ENCODE data around the gene OXCT1. TPM values are rescaled to one million over a fixed set of nuclear protein-coding genes. Genes with fewer than 3 reads are reported as not detected.

The OXCT1 gene
- total RNA-seq, 1 experiment from 2014 or later = 42.7 TPM

DNA sequence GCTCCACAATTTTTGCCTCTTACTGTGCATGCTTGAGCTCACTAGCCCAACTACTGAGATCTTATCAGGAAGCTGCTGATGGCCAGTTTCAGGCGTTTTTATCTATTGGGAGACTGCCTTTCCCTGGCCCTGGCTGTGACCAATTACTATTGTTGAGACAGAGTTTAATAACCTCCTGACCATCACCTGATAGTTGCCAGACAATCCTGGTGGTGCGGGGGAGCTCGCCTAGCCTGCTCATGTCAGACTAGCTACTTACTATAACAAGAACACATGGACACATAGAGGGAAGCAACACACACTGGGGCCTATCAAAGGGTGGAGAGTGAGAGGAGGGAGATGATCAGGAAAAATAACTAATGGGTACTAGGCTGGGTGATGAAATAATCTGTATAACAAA, 13.0 kb upstream of the OXCT1 start:
- H3K36me3 ChIP-seq = no peaks in the 10 kb centered on the region
- no peak for DNase-seq (ENCODE audit: low read depth in 1 of 2, low spot score in 2 of 2)
- H3K4me3 ChIP-seq = no peak overlapping the region
- H3K4me1 ChIP-seq (replicated peaks) = no peaks in the 10 kb centered on the region
- no peak overlapping the region for H3K27ac ChIP-seq
- no peaks in the 10 kb centered on the region; the same call in 1 of the 2 replicates for H3K27me3 ChIP-seq (replicated peaks)
- no peaks in the 10 kb centered on the region for H3K9me3 ChIP-seq (replicated peaks)

DNA sequence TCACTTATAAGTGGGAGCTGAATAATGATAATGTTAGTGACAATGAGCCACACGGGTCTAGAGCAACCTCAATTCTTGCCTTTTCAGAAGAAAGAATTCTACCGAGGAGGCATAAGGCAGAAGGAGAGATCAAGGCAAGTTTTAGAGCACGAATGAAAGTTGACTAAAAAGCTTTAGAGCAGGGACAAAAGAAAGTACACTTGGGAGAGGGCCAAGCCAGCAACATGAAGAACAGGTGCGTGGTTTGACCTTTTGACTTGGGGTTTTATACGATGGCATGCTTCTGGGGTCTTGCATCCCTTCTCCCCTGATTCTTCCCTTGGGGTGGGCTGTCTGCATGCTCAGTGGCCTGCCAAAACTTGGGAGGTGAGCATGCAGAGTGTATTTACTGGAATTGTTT, 12.5 kb upstream of the OXCT1 start:
- Histone ChIP-seq H3K27ac (no peak overlapping the region), H3K4me1 (replicated peaks) (no peaks in the 10 kb centered on the region), H3K36me3 (no peaks in the 10 kb centered on the region), H3K4me3 (no peak overlapping the region), H3K27me3 (replicated peaks) (no peaks in the 10 kb centered on the region; the same call in 1 of the 2 replicates), H3K9me3 (replicated peaks) (no peaks in the 10 kb centered on the region)
- DNase-seq (ENCODE audit: low read depth in 1 of 2, low spot score in 2 of 2) = no peak

DNA sequence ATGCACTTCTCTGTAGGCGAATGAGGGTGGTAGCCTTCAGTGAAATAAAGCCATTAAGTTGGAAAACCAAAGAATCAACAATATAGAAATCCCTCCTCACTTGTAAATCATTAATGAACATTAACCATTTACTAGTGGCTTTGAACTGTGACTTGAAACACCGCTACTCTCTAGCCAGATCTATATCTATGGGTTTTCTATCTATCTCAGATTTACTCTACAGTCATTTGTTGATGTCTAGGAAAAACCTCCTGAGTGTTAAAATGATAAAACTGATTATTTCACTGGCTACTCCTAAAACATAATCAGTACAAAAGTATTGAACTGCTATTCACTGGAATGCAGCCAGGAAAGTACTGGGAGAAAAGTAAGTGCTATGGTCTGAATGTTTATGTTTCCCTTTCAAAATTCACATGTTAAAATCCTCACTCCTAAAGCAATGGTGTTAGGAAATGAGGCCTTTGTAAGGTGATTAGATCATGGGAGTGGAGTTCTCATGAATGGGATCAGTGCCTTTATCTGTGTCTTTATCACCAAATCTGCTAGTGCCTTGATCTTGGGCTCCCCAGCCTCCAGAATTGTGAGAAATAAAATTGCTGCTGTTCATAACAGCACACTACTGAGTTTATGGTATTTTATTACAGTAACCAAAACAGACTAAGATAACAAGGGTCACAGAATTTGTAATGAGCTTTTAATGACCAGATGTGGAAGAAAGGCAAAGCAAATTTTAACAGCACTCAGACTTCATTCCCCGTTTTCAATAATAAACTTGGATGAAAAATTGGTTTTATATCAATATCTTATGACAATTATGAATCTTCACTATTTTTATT, 8.6 kb upstream of the OXCT1 start:
- no peak overlapping the region for H3K4me3 ChIP-seq
- H3K4me1 ChIP-seq (replicated peaks) = no peaks in the 10 kb centered on the region
- no peaks in the 10 kb centered on the region for H3K36me3 ChIP-seq
- no peak for DNase-seq (ENCODE audit: low read depth in 1 of 2, low spot score in 2 of 2)
- no peak overlapping the region for H3K27ac ChIP-seq
- peaks cover 13% of the 10 kb centered on the region for H3K27me3 ChIP-seq (replicated peaks)
- H3K9me3 ChIP-seq (replicated peaks) = no peaks in the 10 kb centered on the region

DNA sequence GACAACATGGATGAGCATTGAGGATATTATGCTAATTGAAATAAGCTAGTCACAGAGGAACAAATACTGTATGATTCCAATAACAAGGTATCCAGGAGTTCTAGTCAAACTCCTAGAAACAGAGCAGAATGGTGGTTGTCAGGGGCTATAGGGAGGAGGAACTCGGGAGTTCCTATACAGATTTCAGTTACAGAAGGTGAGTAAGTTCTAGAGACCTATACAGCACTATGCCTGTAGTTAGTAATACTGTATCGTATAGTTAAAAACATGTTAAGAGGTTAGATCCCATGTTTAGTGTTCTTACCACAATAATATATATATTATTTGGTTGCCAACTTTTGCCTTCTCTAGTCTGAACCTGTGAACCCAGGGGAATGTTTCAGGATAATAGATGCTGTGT, 7.9 kb upstream of the OXCT1 start:
- Histone ChIP-seq H3K36me3 (no peaks in the 10 kb centered on the region), H3K9me3 (replicated peaks) (no peaks in the 10 kb centered on the region), H3K4me3 (no peak overlapping the region), H3K27me3 (replicated peaks) (peaks cover 13% of the 10 kb centered on the region), H3K27ac (no peak overlapping the region), H3K4me1 (replicated peaks) (no peaks in the 10 kb centered on the region)
- DNase-seq (ENCODE audit: low read depth in 1 of 2, low spot score in 2 of 2) = no peak

DNA sequence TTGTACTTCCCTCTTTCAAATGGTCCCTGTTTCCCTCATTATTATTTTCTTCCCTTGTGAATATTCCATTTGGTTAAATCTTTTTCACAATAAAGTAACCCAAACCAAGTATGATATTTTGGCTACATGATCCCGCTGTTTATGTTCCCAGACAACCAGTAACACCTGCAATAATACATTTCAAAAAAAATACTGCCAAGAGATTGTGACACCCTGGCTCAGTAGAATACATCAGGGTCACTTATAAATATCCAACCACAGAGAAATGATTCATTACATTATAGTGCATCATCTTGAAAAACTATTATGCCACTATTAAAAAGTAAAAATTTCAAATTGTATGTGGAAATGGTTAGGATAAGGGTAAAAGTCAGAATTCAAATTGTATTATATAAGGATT, 7.2 kb upstream of the OXCT1 start:
- Histone ChIP-seq H3K9me3 (replicated peaks) (no peaks in the 10 kb centered on the region), H3K27me3 (replicated peaks) (peaks cover 13% of the 10 kb centered on the region), H3K4me1 (replicated peaks) (no peaks in the 10 kb centered on the region), H3K27ac (no peak overlapping the region), H3K36me3 (no peaks in the 10 kb centered on the region), H3K4me3 (no peak overlapping the region)
- DNase-seq (ENCODE audit: low read depth in 1 of 2, low spot score in 2 of 2) = no peak

DNA sequence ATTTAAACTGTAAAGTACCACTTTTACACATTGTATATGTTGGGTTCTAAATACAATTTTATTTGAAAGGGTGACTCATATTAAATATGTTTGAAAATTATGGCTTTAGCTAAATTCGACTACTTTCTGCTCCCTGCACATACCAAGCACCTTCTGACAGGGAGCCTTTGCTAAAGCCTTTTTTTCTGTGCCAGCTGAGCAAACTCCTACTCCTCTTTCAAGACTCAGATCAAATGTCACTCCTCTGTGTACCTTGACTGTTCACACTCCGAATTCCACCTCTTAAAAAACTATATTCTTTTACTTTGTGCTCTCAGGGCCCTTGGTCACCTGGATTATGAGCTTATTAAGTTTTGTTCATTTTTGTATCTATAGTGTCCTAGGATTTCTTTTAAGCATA, 6.5 kb upstream of the OXCT1 start:
- no peaks in the 10 kb centered on the region for H3K36me3 ChIP-seq
- no peaks in the 10 kb centered on the region for H3K4me1 ChIP-seq (replicated peaks)
- no peak for DNase-seq (ENCODE audit: low read depth in 1 of 2, low spot score in 2 of 2)
- no peaks in the 10 kb centered on the region for H3K9me3 ChIP-seq (replicated peaks)
- H3K27ac ChIP-seq = no peak overlapping the region
- peaks cover 13% of the 10 kb centered on the region for H3K27me3 ChIP-seq (replicated peaks)
- H3K4me3 ChIP-seq = no peak overlapping the region

DNA sequence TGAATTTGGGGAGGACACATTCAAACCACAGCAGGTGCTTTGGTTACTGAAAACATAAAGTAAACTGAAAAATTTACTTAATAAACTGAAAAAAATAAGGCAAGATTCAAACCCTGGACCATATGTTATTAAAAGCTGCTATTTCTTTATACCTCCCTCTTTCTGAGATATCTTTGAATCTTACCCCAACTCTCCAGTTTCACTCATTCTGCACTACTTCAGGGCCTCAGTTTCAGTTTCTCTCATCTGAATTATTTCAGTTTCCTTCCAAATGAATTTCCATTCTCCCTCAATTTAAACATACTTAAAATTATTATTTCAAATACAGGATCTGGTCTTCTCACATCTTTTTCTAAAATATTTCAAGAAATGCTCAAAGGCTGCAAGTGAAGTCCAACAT, 4.9 kb upstream of the OXCT1 start:
- no peak overlapping the region for H3K4me3 ChIP-seq
- no peak overlapping the region for H3K27ac ChIP-seq
- H3K27me3 ChIP-seq (replicated peaks) = peaks cover 13% of the 10 kb centered on the region

DNA sequence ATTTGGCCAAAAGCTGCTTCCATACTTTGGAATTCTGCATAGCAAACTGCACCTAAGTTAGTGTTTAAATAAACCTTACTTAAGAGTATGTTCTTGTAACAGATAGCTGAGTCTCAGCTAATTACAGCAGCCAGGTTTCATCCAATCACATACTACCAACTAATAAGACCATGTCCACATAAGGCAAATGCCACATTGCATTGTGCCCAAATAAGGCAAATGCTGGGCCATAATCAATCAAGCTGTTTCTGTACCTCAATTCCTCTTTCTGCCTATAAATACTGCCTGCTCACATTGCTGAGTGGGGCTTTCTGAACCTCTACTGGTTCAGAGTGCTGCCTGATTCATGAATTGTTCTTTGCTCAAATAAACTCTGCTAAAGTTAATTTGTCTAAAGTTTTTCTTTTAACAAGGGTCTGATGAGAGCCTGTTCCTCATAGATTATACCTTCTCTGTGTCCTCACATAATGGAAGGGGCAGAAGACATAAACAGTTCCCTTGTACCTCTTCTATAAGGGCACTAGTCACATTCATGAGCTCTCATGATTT, 4.4 kb upstream of the OXCT1 start:
- DNase-seq (ENCODE audit: low read depth in 1 of 2, low spot score in 2 of 2) = no peak
- Histone ChIP-seq H3K9me3 (replicated peaks) (no peaks in the 10 kb centered on the region), H3K36me3 (no peaks in the 10 kb centered on the region), H3K27me3 (replicated peaks) (peaks cover 13% of the 10 kb centered on the region), H3K27ac (no peak overlapping the region), H3K4me1 (replicated peaks) (peaks cover 7% of the 10 kb centered on the region), H3K4me3 (no peak overlapping the region)

More for the DNA sequence above, 4.9 kb upstream of the OXCT1 start:
- Histone ChIP-seq H3K36me3 (no peaks in the 10 kb centered on the region), H3K9me3 (replicated peaks) (no peaks in the 10 kb centered on the region), H3K4me1 (replicated peaks) (peaks cover 7% of the 10 kb centered on the region)
- DNase-seq (ENCODE audit: low read depth in 1 of 2, low spot score in 2 of 2) = no peak

DNA sequence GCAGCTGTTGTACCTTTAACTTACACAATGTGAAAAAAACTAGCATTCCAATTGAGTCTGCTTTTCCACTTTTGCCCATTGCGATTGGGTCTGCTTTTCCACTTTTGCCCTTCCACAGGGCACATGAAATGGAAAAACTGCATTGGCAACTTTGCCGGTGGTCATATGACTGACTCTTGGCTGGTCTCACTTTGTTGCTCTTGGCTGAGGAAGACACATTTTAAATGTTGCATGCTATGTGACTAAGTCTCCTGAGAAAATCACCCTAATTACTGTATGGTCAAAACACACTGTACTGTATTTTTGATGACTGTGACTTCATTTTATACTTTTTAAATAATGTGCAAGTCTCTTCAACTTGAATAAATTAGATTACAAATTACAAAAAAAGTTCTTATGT, 1.6 kb upstream of the OXCT1 start:
- Histone ChIP-seq H3K4me3 (no peak overlapping the region), H3K9me3 (replicated peaks) (no peaks in the 10 kb centered on the region), H3K4me1 (replicated peaks) (peaks cover 14% of the 10 kb centered on the region), H3K36me3 (no peaks in the 10 kb centered on the region), H3K27me3 (replicated peaks) (peaks cover 7% of the 10 kb centered on the region; the same call in 1 of the 2 replicates), H3K27ac (no peak overlapping the region)
- DNase-seq (ENCODE audit: low read depth in 1 of 2, low spot score in 2 of 2) = peak in 1 of 2 experiments; percentile 2

DNA sequence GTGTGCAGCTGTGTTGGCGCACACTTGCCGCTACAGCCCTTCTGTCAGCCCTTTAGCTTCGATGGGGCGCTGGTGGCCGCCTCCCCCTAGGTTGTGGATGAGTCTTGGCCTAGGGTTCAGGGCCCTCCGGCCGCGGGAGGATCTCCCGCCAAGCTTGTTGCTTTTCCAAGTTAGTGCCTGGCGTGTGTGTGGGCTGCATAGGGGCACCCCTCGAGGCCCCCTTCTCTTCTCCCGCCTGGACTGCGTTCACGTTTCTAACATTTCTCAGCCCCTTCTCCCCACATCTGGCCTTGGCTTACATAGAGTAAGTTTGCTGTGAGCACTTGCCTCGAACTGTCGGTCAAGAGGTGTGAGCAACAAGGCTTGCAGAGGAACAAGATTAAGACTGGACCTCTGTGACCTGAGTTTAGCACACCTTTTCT, 413 bp upstream of the OXCT1 start:
- peaks cover 14% of the 10 kb centered on the region for H3K4me1 ChIP-seq (replicated peaks)
- no peaks in the 10 kb centered on the region for H3K9me3 ChIP-seq (replicated peaks)
- no peak for DNase-seq (ENCODE audit: low read depth in 1 of 2, low spot score in 2 of 2)
- no peaks in the 10 kb centered on the region for H3K27me3 ChIP-seq (replicated peaks)
- H3K4me3 ChIP-seq = peak overlapping the region; percentile 61
- peak overlapping the region; percentile 35 for H3K27ac ChIP-seq
- H3K36me3 ChIP-seq = no peaks in the 10 kb centered on the region

DNA sequence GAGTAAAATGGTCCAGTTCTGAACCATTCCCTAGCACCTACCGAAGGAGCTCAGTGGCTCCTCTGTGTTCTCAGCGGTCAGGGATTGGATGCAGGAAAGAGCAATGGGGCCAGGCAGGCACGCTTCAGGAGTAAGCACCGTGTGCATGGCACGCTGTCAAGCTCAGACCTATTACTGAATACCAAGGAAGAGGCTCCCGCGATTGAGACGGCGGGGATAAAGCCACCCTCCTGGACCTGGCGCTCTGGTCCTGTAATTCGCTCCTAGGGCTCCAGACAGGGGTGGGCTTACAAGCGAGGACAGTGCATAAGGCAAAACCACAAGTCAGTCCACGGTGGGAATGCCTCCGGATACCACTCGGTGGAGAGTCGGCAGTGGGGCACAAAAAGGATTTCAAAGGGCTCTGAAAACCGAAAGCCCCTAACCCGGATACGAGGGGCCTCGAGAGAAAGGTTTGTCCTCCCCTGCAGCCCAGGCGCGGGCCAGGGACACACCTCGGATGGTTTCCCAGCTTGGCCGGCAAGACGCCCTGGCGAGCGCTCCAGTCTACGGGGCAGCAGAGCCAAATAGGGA, 988 bp downstream of the OXCT1 start:
- Histone ChIP-seq H3K27me3 (replicated peaks) (no peaks in the 10 kb centered on the region), H3K9me3 (replicated peaks) (no peaks in the 10 kb centered on the region), H3K27ac (peak overlapping the region; percentile 35; the same call in 1 of the 2 replicates), H3K4me3 (peak overlapping the region; percentile 61), H3K36me3 (no peaks in the 10 kb centered on the region), H3K4me1 (replicated peaks) (peaks cover 14% of the 10 kb centered on the region)
- DNase-seq (ENCODE audit: low read depth in 1 of 2, low spot score in 2 of 2) = peak in 1 of 2 experiments; percentile 49

DNA sequence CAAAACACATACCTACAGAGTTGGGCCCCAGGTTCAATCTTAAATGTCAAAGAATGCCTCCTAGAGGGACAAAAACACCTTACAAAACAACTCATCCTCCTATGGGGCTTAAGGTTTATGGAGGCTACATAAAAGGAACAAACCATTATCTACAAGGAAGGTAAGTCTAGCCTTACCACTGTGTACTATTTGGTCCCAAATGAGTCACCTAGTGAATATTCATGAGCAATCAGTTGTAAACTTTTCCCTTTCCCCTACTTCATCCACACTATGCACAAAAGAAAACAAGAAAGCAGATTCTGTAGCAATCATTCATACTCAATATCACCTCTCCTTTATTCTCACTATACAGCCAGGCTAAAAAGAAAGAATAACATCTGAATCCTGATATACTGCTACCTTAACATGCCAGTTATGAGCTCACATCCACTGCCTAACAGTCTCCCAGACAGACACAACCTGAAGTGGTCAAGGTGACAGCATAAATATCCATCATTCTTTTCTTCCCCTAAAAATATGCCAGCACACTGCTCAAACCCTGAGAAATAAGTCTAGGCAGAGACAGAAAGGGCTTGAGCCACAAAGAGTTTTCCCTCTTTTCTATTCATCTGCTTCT, 6.2 kb downstream of the OXCT1 start:
- Histone ChIP-seq H3K36me3 (peaks cover 26% of the 10 kb centered on the region), H3K4me3 (no peak overlapping the region), H3K9me3 (replicated peaks) (no peaks in the 10 kb centered on the region), H3K27ac (no peak overlapping the region), H3K27me3 (replicated peaks) (no peaks in the 10 kb centered on the region), H3K4me1 (replicated peaks) (peaks cover 3% of the 10 kb centered on the region; the same call in 1 of the 2 replicates)
- no peak for DNase-seq (ENCODE audit: low read depth in 1 of 2, low spot score in 2 of 2)

DNA sequence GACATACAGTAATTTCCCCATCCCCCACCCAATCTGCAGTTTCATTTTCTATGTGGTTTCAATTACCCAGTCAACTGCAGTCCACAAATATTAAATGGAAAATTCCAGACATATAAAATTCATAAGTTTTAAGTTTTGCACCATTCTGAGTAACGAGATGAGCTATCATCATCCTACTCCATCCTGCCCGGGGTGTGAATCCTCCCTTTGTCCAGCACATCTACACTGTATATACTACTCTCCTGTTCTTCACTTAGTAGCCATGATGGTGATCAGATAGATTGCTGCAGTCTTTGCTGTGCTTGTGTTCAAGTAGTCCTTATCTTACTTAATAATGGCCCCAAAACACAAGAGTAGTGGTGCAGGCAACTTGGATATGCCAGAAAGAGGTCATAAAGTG, 11.3 kb downstream of the OXCT1 start:
- no peaks in the 10 kb centered on the region for H3K4me1 ChIP-seq (replicated peaks)
- peaks cover 51% of the 10 kb centered on the region for H3K36me3 ChIP-seq

DNA sequence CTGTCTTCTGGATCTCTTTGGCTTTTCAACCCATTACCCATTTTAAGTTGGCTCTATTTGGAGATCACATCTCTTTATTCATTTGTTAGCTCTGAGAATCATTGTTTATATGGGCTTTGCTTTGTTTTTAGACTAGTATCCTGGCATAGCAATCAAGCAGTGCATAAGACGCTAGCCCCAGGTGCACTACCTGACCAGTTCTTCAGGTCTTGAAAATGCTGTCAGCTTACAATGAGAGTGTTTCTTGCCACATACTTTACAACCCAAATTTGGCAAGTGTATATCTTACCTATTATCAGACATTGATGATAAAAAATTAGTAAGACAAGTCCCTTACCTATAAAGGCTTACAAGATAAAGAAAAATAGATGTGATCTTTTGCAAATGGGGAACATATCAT, 12.2 kb downstream of the OXCT1 start:
- H3K36me3 ChIP-seq = peaks cover 60% of the 10 kb centered on the region
- H3K27me3 ChIP-seq (replicated peaks) = no peaks in the 10 kb centered on the region
- no peak overlapping the region for H3K27ac ChIP-seq
- no peak for DNase-seq (ENCODE audit: low read depth in 1 of 2, low spot score in 2 of 2)
- no peaks in the 10 kb centered on the region for H3K4me1 ChIP-seq (replicated peaks)
- H3K9me3 ChIP-seq (replicated peaks) = no peaks in the 10 kb centered on the region
- no peak overlapping the region for H3K4me3 ChIP-seq

More for the DNA sequence above, 11.3 kb downstream of the OXCT1 start:
- no peak for DNase-seq (ENCODE audit: low read depth in 1 of 2, low spot score in 2 of 2)
- Histone ChIP-seq H3K4me3 (no peak overlapping the region), H3K9me3 (replicated peaks) (no peaks in the 10 kb centered on the region), H3K27ac (no peak overlapping the region), H3K27me3 (replicated peaks) (no peaks in the 10 kb centered on the region)

Measured in SJSA1 (cell line).